ENCODE measurements around the gene LAMA2. TPM values are rescaled to one million over a fixed set of nuclear protein-coding genes. Genes with fewer than 3 reads are reported as not detected.

LAMA2 gene
- total RNA-seq, 3 donors from 2014 or later: 116 to 293 (median 118) TPM

GRCh38 chr6:129029778-129030177, 146.8 kb downstream of the LAMA2 start:
- H3K36me3 ChIP-seq: no peaks in the 10 kb centered on the region
- H3K27ac ChIP-seq: no peak overlapping the region
- TF ChIP-seq POLR2A (IDR thresholded peaks at IDR 0.05) (no peak), CTCF (IDR thresholded peaks at IDR 0.05) (no peak), POLR2AphosphoS5 (IDR thresholded peaks at IDR 0.05) (no peak)
- H3K9me3 ChIP-seq: no peaks in the 10 kb centered on the region
- no peak overlapping the region for H3K4me3 ChIP-seq
- H3K4me1 ChIP-seq: no peaks in the 10 kb centered on the region
- DNase-seq (ENCODE audit: low spot score in 2 of 2): no peak
- no peaks in the 10 kb centered on the region for H3K27me3 ChIP-seq
- intact Hi-C loops (cut with DNase I; ENCODE audit: low total_unique reads): no loop called here

- TF ChIP-seq POLR2A (IDR thresholded peaks at IDR 0.05): no peak
- TF ChIP-seq POLR2AphosphoS5 (IDR thresholded peaks at IDR 0.05): no peak
- no peak for TF ChIP-seq CTCF (IDR thresholded peaks at IDR 0.05)
- peak overlapping the region in 1 of 2 donors; percentile 2 for H3K27ac ChIP-seq
- H3K4me1 ChIP-seq: no peaks in the 10 kb centered on the region
- no peak overlapping the region for H3K4me3 ChIP-seq
- no peaks in the 10 kb centered on the region for H3K27me3 ChIP-seq
- intact Hi-C loops (cut with DNase I; ENCODE audit: low total_unique reads): no loop called here
- no peaks in the 10 kb centered on the region for H3K36me3 ChIP-seq
- no peaks in the 10 kb centered on the region for H3K9me3 ChIP-seq
- DNase-seq (ENCODE audit: low spot score in 2 of 2): no peak
These were observed 147.3 kb downstream of the LAMA2 start for GRCh38 chr6:129030215-129030614.

- no peak for DNase-seq (ENCODE audit: low spot score in 2 of 2)
- peak overlapping the region in 1 of 2 donors; percentile 38 for H3K27ac ChIP-seq
- intact Hi-C loops (cut with DNase I; ENCODE audit: low total_unique reads): no loop called here
- no peaks in the 10 kb centered on the region for H3K4me1 ChIP-seq
- no peaks in the 10 kb centered on the region for H3K36me3 ChIP-seq
- H3K27me3 ChIP-seq: no peaks in the 10 kb centered on the region
- no peaks in the 10 kb centered on the region for H3K9me3 ChIP-seq
- H3K4me3 ChIP-seq: no peak overlapping the region
- no peak for TF ChIP-seq POLR2A (IDR thresholded peaks at IDR 0.05)
- TF ChIP-seq POLR2AphosphoS5 (IDR thresholded peaks at IDR 0.05): no peak
- TF ChIP-seq CTCF (IDR thresholded peaks at IDR 0.05): no peak
These were observed 148.2 kb downstream of the LAMA2 start for GRCh38 chr6:129031051-129031599.

- no peak for DNase-seq (ENCODE audit: low spot score in 2 of 2)
These were observed 149.7 kb downstream of the LAMA2 start for GRCh38 chr6:129032602-129033001.

GRCh38 chr6:129033180-129033579, 150.2 kb downstream of the LAMA2 start:
- Histone ChIP-seq H3K27ac (peak overlapping the region in 1 of 2 donors; percentile 70), H3K36me3 (no peaks in the 10 kb centered on the region), H3K4me3 (no peak overlapping the region), H3K9me3 (no peaks in the 10 kb centered on the region), H3K27me3 (no peaks in the 10 kb centered on the region), H3K4me1 (no peaks in the 10 kb centered on the region)
- no peak for TF ChIP-seq POLR2A (IDR thresholded peaks at IDR 0.05)
- TF ChIP-seq POLR2AphosphoS5 (IDR thresholded peaks at IDR 0.05): no peak
- TF ChIP-seq CTCF (IDR thresholded peaks at IDR 0.05): no peak
- DNase-seq (ENCODE audit: low spot score in 2 of 2): no peak
- intact Hi-C loops (cut with DNase I; ENCODE audit: low total_unique reads): no loop called here

More at GRCh38 chr6:129032602-129033001, 149.7 kb downstream of the LAMA2 start:
- Histone ChIP-seq H3K27ac (peak overlapping the region; percentile 66 to 70), H3K4me1 (no peaks in the 10 kb centered on the region), H3K27me3 (no peaks in the 10 kb centered on the region), H3K4me3 (no peak overlapping the region), H3K9me3 (no peaks in the 10 kb centered on the region), H3K36me3 (no peaks in the 10 kb centered on the region)
- intact Hi-C loops (cut with DNase I; ENCODE audit: low total_unique reads): no loop called here
- TF ChIP-seq POLR2AphosphoS5 (IDR thresholded peaks at IDR 0.05) (peak in 2 of 3 donors; percentile 36 to 46), CTCF (IDR thresholded peaks at IDR 0.05) (no peak)

All from breast epithelium (tissue), 4 donors.